Vagina (tissue), 2 donors: ENCODE measurements around the gene NRL.

ENCODE experiments used
- CTCF ChIP-seq, 3 experiments: fragments of 450-650 bp in 2 of 3; fragments of 200-600 bp in 1 of 3; sonication (generic) in 1 of 3; IDR thresholded peaks; one replicate each; pipeline ENCODE4 v1.5.1; 2017 to 2019; ENCODE audit warnings: antibody characterized with exemption in 3 of 3, mild to moderate bottlenecking in 2 of 3, moderate library complexity in 2 of 3
- POLR2A ChIP-seq, 2 donors: fragments of 450-650 bp; IDR thresholded peaks; one replicate each; pipeline ENCODE4 v1.6.1; 2017; ENCODE audit warnings: antibody characterized with exemption in 2 of 2, mild to moderate bottlenecking in 2 of 2, moderate library complexity in 2 of 2

DNA sequence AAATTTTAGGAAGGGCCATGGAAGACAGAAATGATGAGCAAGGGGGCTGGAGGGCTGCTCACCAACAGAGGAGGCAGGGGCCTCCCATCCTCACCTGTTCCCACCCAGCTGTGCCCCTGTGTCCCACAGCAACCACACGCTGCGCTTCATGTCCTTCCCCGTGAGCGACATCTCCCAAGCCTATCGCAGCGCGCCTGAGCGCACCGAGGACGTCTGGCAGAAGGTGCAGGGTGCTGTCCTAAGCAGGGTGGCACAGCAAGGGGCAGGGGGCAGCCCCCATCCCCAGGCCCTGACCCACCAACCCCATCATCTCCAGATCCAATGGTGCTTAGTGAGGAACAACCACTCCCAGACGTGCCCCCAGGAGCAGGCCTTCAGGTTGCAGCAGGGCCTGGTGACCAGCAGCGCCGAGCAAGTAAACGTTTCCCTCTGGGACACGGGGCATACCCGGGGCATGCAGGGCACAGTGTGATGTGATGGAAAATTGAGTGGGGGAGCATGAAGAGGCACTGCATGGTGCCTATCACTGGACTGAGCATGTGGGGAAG lies 54.8 kb downstream of the NRL start:
- TF ChIP-seq CTCF (IDR thresholded peaks at IDR 0.05) (no peak), POLR2A (IDR thresholded peaks at IDR 0.05) (no peak)
